HG02938 (cell line): ENCODE data around the gene ATP10A.

Source experiments
- ATAC-seq: cut with Tn5 transposase; IDR thresholded peaks from one replicate; pipeline ENCODE4 v1.9.1; 2021; ENCODE audit warnings: mild to moderate bottlenecking, moderate library complexity; ENCODE audit not compliant: unreplicated experiment

The ATP10A gene

DNA sequence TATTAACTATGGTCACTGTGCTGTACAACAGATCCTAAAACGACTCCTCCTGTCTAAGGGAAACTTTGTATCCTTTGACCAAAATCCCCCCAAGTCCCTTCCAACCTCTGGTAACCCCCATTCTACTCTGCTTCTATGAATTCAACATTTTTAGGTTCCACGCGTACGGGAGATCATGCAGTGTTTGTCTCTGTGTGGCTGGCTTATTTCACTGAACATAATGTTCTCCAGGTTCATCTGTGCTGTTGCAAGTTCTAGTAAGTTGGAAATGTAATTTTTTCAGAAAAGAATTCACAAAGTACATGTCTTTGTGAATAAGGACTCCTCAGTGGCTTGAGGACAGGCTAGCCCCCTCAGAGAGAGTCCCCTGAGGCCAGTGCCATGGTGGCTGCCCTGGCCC is 66.1 kb downstream of the ATP10A start:
- ATAC-seq = no peak

DNA sequence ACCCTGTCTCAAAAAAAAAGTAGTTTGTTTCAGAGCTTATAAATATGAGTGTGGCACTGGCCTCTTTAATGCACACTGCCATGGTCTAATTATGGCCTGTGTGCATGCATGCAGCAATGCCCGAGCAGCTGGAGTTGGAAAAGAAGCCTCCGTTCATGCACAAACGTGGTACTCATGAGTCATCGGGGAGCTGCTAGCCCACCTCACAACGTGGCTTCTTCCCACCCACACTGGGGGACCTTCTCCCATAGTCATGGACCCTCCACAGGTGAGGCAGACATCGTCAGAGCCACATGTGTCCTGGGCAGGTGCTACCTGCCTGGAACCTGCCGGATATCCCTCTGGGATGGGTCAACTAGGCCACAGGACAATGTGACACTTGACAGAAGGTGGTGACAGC is 66.7 kb downstream of the ATP10A start:
- ATAC-seq = no peak

DNA sequence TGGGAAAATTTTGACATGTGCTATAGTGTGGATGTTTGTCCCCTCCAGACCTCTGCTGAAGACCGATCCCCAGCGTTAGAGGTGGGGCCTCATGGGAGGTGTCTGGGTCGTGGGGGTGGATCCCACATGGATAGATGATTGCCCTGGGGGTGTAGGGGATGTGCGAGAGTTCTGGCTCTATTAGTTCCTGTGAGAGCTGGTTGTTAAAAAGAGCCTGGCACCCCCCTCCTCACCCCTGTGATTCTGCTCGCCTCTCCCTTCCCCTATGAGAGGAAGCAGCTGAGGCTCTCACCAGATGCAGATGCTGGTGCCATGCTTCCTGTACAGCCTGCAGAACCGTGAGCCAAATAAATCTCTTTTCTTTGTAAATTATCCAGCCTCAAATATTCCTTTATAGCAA is 67.4 kb downstream of the ATP10A start:
- no peak for ATAC-seq

DNA sequence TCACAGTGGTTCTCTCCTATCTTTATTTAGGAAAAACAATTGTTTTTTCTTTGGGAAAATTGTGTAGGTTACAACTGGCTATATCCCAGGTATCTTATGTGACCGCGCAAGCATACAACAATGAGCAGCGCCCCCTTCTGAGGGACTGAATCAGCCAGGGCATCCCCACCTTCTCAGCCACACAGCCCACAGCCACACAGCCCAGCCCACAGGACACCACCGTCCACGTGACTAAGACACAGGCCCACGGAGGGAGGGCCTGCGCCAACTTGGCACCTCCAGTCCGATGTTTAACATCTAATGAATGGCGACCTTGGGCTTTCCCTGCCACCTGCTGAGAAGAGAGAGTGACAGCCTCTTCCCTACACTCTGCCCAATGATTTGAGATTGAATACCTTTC is 68.1 kb downstream of the ATP10A start:
- ATAC-seq = no peak

DNA sequence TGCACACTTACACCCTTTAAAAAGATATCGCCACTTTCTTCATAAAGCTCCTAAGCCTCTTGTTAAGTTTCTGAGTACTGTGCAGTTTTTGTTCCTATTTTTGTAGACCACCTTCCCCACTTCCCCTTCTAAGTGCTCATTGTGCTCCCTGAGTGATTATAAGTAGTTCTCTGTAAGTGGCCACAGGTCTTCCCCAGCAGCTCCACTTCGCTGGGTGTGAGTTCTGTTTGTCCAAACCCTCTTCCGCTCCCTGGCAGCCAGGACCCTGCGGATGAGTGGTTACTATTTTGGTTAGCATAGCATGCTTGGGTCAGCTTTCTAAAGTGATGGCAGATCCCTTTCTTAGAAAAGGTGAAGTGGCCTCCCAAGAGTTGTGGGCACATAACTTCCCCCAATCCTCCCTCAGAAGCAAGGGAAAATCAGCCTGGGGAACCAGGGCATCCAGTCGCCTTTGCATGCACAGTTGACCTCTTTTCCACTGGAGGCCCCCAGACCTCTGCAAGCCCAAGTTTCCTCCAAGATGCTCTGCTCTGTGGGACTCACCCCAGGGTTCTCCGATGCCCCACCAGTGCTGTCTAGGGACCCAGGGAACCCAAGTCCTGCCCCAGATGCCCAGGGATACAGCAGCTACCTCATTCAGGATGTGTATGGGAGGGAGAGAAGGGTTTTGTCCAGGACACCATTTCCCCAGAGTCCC is 69.6 kb downstream of the ATP10A start:
- ATAC-seq = peak; percentile 90

DNA sequence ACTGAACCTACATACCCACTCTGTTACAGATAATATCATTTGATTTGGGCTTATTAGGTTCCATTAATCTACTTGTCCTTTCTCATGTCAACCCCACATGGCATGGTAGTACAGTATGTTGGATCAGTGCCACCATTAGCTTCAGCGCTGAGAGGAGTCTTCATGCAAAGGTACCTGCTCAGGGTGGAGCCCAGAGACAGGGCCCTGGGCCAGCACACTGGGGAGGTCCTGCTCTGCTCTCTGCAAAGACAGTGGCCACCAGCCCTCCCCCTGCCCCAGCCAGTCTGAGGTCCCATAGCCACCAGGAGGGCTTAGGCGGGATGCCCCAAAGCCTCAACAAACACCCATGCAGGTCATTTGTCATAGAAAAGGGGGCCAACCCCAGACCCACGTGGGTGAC is 71.0 kb downstream of the ATP10A start:
- no peak for ATAC-seq

DNA sequence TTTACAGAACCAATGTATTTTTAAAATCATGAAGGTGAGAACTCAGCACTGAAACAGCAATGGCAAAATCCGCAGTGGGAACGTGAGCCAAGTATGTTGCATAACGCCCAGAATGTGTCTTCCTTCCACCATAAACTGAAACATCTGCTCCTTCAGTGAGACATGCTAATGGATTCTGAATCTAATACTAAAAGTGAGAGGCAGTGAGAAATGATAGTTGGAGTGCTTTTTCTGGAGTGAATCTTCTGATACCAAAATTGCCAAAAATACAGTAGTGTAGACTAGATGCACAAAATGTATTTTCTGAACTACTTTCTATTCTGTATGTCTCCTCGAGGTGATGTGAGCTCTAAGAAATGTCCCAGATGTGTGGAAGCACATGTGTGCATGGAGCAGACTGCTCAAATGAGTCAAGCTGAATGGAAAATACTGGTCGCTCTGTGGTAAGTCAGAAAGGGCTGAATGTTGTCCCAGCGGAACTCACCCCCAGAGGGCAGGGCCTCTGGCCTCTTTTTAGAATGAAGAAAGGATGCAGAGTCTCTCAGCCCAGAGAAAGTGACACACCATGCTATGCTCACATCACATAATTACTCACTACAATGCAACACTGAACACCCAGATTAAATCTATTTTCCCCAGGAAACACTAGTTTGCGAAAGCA is 73.0 kb downstream of the ATP10A start:
- ATAC-seq = no peak

DNA sequence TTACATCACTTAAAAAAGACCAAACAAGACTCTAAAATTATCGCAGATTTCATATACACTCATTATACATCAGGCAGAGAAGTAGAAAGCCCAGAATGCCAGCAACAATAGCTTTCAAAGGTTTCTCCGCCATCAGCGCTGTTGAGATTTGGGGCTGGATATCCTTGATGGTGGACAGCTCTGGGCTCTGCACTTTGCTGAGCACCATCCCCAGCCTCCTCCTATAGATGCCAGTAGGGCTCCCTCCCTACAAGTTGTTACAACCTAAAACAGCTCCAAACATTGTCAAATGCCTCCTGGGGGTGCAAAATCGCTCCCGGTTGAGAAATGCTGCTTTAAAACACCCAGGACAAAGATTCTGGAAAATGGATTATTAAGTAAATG is 73.5 kb downstream of the ATP10A start:
- no peak for ATAC-seq

DNA sequence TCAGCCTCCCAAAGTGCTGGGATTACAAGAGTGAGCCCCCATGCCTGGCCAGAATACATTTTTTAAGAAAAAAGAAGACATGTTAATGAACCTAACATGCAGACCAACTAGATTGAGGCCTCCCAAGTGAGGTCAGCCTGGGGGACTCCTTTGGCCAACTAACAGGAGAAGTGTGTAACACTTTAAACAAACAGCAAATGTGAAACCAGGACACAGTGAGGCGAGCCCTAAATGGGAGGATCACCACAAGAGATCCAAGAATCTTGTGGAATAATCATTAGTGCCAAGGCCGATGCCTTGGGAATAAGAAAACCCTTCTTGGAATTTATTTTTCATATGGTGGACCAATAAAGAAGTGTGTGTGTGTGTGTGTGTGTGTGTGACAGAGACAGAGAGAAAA is 73.9 kb downstream of the ATP10A start:
- no peak for ATAC-seq

DNA sequence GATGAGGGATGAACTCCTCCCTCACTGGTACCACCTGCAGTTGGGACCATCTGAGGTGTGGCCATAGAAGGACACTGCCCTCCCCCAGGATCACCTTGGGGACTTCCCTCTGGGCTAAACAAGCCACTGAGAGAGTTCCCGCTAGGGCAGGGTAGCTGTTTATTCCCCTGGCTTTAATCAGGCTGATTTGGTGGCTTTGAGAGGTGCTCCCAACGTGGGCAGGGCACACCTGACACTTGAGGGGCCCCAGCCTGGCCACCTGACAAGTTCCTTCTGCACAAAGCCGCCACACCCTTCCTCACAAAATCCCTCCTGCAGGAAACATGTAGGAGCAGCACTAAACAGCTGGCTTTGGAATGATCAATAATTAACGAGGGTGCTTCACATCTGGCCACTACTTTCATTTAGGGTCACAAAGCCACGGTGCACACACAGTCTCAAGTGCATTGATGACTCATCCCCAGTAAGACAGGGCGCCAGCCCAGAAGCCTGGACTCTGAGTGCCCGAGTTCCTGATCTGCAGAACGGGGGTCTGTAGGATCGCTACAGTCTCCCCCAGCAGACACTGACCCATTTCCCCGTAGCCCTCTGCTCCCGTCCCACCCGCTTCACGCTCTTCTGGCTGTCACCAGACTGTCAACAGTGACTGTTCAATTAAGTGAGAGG is 75.1 kb downstream of the ATP10A start:
- ATAC-seq = no peak

DNA sequence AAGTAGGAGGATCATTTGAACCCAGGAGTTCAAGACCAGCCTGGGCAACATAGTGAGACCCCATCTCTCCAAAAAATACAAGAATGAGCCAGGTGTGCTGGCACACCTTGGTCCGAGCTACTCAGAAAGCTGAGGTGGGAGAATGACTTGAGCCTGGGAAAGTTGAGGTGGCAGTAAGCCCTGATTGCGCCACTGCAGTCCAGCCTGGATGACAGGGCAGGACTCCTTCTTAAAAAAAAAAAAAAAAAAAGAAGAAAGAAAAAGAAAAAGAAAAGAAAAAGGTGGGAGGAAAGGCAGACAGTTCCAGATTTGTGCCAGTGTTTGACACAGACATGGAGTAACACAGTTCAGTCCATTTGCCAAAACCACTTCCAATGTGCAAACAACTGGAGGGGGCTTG is 75.7 kb downstream of the ATP10A start:
- ATAC-seq = no peak

DNA sequence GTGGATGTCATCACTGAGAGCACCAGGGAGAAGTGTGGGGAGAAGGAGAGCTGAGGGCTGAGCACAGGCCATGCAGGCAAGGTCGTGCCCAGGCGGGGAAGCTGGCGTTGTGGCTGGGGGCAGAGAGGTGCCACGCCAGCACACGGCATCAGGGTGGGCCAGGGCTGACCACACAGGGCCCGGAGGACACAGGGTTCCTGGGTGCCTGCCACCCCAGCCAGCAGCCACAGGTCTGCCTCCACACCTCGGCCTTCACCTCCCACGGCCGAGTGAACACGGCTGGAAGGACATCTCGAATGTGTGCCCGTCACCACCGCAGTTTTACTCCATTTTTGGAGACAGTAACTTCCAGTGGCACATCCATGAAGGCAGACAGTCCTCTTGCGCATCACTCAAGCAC is 77.1 kb downstream of the ATP10A start:
- ATAC-seq = no peak

DNA sequence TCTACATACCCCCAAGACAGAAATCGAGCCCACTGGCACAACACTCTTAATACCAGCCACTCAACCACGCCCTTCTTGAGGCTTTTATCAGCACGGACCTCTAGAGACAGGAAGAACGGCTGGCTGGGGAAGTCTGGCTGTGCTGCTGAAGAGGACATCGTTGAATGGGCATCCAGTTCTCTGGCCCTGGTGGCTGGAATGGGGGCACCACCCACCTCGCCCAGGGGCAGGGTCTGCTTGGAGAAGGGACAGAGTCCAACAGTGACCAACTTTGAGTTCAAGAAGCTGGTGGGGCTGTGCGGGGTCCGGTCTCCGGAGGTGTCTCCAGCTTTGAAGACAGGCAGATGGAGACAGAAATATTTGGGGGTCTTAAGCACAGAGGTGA is 77.5 kb downstream of the ATP10A start:
- ATAC-seq = no peak

DNA sequence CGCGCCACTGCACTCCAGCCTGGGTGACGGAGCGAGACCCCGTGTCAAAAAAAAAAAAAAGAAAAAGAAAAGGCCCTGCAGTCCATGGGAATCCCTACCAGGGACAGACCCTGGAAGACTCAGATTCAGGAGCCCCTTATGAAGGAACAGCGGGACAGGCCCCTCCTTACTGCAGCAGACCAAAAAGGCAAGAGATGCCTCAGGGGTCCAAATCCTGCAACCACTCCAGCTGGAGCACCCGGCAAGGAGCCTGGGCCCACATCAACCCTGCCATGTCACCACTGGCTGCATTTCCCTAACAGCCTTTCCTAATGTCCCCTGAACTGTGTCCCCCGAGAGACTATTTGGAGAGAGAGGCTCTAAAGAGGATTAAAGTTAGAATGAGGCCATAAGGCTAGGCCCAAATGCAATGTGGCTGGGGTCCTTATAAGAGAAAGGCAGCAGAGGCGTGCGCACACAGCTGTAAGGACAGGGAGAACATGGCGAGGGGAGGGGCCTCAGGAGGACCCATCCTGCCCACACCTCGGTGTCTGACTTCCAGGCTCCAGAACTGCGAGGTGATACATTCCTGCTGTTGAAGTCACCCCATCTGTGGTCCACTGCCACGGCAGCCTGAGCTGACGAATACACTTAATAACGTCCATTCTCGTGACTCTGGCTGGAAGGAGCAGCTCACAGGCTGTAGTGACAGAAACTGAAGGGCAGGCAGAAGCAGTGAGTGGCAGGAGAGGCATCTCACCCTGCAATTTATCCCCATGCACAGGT is 78.1 kb downstream of the ATP10A start:
- ATAC-seq = no peak

DNA sequence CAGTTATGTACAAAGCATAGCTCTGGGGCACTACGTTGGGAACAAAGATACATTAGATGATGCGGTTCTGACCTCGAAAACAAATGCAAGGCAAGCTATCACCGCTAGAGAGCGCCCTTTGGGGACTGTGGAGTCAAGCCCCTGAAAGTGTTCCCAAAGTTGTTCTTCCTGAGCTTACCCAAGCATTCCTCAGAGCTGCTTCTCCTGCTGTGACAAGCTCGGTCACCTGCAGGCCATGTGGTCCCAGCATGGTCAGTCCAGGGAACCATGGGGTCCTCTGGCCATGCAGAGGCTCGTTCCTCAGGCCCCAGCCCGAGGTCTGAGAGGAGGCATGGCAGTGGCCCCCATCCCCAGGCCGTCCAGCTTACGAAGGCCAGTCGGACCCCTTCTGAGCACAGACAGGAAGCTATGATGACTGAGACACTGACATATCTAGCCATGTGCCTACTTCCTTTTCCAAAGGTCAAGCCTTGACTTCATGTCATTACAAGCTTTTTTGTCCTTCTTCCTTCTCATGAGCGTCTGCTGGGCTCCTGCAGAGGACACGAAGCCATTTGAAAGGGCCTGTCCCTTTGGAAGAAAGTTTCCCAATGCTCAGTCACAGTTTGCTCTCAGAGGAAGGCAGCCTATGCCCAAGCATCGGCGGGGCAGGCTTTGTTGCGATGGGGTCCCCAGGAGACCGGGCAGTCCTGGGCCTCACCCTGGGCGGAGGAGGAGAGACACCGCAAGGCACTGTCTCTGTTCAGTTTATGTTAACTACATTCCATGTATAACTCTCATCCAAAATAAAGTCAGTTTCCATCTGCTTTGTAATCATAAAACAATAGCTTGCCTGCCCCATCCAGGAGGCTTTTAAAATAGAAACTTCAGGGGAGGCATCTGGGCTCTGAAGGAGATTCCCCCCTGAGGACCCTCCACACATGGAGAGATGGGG is 79.3 kb downstream of the ATP10A start:
- ATAC-seq = no peak

DNA sequence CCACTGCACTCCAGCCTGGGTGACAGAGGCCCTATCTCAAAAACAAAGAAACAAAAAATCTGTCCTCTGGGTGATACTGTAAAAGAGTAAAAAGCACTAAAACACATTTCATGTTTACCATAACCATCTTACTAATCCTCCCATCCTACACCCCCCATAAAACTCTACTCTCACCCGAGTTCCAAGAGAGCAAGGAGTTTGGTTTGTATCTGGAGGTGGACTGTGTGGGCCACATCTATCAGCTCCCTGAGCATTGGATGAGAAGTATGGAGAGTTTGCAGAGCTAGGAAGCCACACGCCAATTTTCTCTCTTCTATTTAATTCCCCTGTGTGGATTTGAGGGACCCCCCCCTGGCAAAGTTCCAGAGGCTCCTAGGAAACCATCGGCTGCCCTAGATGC is 80.0 kb downstream of the ATP10A start:
- no peak for ATAC-seq

DNA sequence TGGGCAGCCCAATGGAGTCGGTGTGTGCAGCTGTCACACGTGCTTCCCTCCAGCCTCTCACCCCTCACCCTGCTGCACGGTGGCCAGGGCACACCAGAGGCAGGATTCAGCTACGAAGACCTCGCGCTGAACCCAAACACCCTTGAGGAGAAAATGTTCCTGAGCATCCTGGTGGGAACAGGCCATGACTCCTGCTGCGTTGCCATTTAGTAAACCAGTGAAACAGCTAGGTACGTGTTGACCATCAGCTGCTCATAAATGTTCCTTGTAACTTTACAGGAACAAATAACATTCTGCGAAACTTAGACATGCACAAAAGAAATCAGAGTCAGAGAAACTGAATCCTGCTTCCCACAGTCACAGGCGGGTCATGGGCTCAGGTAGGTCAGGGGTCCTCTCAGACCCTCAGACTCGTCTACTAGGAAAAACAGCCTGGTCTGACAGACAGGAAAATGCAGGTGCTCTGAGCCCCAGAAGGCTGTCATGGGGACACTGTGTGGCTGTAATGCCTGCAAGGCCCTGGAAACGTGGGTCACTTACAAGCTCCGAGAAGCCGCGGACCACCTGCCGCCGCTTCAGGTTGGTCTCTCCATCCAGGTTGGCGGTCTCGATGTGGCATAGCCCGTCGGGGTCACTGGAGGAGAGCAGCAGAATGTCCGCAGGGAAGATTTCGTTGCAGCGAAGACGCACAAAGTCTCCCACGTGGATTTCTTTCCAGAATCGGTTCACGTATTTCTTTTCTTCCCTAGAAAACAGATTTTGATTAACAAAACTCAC is 82.5 kb downstream of the ATP10A start:
- ATAC-seq = no peak

DNA sequence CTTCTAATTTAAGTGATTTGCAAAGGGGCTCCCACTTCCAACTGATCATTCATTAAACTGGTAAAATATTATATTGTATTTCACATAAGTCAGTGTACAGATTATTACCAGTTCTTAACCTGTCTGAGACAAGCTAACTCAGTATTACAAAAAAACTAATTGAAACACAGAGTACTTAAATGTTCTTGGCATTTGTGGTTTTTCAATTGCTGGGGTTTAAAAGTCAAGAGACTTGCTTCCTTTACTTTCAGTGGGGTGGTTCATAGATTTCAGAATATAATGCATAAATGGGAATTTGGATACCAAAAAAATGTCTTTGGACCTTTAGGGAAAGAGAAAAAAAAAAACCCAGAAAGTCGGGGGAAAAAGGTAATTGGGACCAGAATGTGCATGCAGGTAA is 85.0 kb downstream of the ATP10A start:
- ATAC-seq = no peak

DNA sequence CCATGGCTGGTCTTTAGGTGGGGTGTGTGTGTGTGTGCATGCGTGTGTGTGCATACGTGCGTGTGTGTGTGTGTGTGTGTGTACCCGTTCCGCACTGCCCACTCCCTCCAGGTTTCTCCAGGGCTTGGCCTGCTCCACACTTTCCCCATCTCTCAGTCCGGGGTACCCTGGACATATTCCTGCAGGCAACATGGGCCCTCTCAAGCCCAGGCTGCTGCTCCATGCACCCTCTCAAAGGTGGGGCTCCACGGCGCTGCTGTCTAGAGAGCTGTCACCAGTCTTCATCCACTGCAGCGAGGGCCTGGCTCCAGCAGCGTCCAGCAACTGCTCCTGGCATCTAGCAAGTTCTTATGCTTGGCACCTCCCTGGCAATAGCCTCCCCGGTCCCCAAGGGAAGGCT is 86.1 kb downstream of the ATP10A start:
- no peak for ATAC-seq
